Measurements from ENCODE around the gene RASL10B. TPM values are rescaled to one million over a fixed set of nuclear protein-coding genes. Genes with fewer than 3 reads are reported as not detected.
A peak's percentile ranks its signal among the peaks of the same experiment; 100 is the strongest.

RASL10B gene
- total RNA-seq (2022) (0.09 and 0.10 TPM in 2 replicates), Bru-seq, nascent RNA (percentile 35 among the genes with signal in this experiment), BruChase-seq, experiment 1, labeled RNA remaining after a 6-hour chase (percentile 29 among the genes with signal in this experiment), BruChase-seq, experiment 2, labeled RNA remaining after a 2-hour chase (percentile 24 among the genes with signal in this experiment)
- long read RNA-seq: 0 reads

GRCh38 chr17:35731239-35731916 lies at the start of gene RASL10B:
Gene RASL10B (plus strand): TSS chr17:35731639. CDS start chr17:35735185, 3,546 bp downstream.
- H3K4me3 Mint-ChIP-seq (ENCODE audit: unreplicated experiment): peak within 1 kb of the TSS; percentile 50
- ChIA-PET CTCF (interaction anchor here (0.7 to 11.3 kb wide), 4 partner anchors 8 to 118 kb away, joined by 3 to 81 read pairs (median 5); no protein-coding TSS in a partner anchor), POLR2A (interaction anchor here (1.2 to 1.7 kb wide), 2 partner anchors 14 to 19 kb away, joined by 3 read pairs; no protein-coding TSS in a partner anchor)
- TF ChIP-seq, protein P1, sequence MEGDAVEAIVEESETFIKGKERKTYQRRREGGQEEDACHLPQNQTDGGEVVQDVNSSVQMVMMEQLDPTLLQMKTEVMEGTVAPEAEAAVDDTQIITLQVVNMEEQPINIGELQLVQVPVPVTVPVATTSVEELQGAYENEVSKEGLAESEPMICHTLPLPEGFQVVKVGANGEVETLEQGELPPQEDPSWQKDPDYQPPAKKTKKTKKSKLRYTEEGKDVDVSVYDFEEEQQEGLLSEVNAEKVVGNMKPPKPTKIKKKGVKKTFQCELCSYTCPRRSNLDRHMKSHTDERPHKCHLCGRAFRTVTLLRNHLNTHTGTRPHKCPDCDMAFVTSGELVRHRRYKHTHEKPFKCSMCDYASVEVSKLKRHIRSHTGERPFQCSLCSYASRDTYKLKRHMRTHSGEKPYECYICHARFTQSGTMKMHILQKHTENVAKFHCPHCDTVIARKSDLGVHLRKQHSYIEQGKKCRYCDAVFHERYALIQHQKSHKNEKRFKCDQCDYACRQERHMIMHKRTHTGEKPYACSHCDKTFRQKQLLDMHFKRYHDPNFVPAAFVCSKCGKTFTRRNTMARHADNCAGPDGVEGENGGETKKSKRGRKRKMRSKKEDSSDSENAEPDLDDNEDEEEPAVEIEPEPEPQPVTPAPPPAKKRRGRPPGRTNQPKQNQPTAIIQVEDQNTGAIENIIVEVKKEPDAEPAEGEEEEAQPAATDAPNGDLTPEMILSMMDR (IDR thresholded peaks at IDR 0.05; ENCODE audit: unreplicated experiment): no peak
- peaks cover 8% of the 10 kb centered on the region for H3K36me3 Mint-ChIP-seq (ENCODE audit: insufficient read depth, unreplicated experiment)
- BruUV-seq (replicated peaks): no TSS peak
- intact Hi-C loops (cut with micrococcal nuclease): no loop called here
- H3K27ac Mint-ChIP-seq (ENCODE audit: low read depth, unreplicated experiment): no peak within 1 kb of the TSS
- DNase-seq (ENCODE audit: unreplicated experiment): no peak
- H3K27me3 Mint-ChIP-seq (ENCODE audit: insufficient read depth, unreplicated experiment): no peaks in the 10 kb centered on the region
- H3K4me1 Mint-ChIP-seq (ENCODE audit: insufficient read depth, unreplicated experiment): peaks cover 16% of the 10 kb centered on the region
- H3K9me3 Mint-ChIP-seq (ENCODE audit: unreplicated experiment): no peaks in the 10 kb centered on the region

DNA sequence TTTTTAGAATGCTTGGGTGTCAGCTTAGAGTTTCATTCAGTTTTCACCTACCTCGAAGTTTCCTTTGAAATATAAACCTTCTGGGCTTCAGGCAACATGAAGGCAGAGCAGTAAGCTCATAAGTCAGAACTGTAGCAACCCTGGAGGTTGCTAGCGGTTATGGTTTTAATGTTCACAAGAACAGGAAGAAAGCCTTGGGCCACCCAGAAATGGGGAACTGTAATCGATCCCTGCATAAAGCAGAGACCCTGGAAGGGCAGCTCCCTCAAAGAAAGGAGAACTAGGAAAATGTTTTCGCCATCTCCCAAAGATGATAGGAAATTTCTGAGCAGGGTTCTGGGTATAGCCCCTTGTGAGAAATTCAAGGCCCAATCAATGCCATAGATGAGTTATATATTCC lies 47.8 kb upstream of the RASL10B start:
- H3K4me3 Mint-ChIP-seq (ENCODE audit: unreplicated experiment): no peak overlapping the region
- ChIA-PET CTCF (interaction anchor here (0.6 to 0.8 kb wide), 2 partner anchors 78 to 122 kb away, joined by 4 to 5 read pairs; no protein-coding TSS in a partner anchor), POLR2A (interaction anchor here (0.7 kb wide), 2 partner anchors 9 to 12 kb away, joined by 3 read pairs; no protein-coding TSS in a partner anchor)
- H3K27me3 Mint-ChIP-seq (ENCODE audit: insufficient read depth, unreplicated experiment): no peaks in the 10 kb centered on the region
- DNase-seq (ENCODE audit: unreplicated experiment): no peak
- TF ChIP-seq, protein P1 (IDR thresholded peaks at IDR 0.05; ENCODE audit: unreplicated experiment): no peak
- H3K4me1 Mint-ChIP-seq (ENCODE audit: insufficient read depth, unreplicated experiment): peaks cover 4% of the 10 kb centered on the region
- H3K27ac Mint-ChIP-seq (ENCODE audit: low read depth, unreplicated experiment): no peak overlapping the region
- intact Hi-C loops (cut with micrococcal nuclease): no loop called here
- H3K36me3 Mint-ChIP-seq (ENCODE audit: insufficient read depth, unreplicated experiment): peaks cover 65% of the 10 kb centered on the region
- BruUV-seq (replicated peaks): no TSS peak
- no peaks in the 10 kb centered on the region for H3K9me3 Mint-ChIP-seq (ENCODE audit: unreplicated experiment)

DNA sequence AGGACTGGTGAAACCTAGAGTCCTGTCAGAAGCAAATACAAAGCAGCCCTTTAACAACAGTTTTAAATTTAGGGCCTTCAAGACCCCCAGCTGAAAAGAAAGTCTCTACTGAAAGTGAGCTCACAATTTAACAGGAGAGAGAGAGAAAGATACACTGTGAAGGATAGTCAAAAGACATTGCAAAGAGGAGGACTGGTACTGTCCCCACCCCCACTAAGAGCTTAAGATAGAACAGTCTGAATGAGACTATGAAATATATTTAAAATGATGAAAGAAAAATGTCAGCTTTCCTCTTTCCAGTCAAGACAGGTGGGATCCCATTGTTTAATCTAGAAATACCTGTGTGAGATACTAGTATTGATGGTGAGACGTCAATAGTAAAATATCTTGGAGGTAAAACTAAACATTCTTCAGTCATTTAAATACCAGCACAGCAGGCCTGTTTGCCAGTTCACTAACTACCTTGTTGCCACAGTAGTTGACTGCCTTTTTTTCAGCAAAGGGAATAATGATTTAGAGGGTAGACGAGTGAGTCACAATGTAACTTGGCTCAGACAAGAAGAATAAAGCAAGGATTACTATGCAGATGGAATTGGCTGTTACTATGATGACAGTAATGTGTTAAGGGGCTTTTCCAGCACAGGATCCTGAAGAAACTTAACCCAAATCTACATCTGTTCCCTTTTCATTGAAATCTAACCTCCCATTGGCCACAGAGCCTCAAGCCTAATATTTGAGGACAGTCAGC lies 47.2 kb upstream of the RASL10B start:
- TF ChIP-seq, protein P1 (IDR thresholded peaks at IDR 0.05; ENCODE audit: unreplicated experiment): no peak
- Mint-ChIP-seq H3K4me3 (ENCODE audit: unreplicated experiment) (no peak overlapping the region), H3K9me3 (ENCODE audit: unreplicated experiment) (no peaks in the 10 kb centered on the region), H3K4me1 (ENCODE audit: insufficient read depth, unreplicated experiment) (peaks cover 4% of the 10 kb centered on the region), H3K27me3 (ENCODE audit: insufficient read depth, unreplicated experiment) (no peaks in the 10 kb centered on the region), H3K27ac (ENCODE audit: low read depth, unreplicated experiment) (no peak overlapping the region), H3K36me3 (ENCODE audit: insufficient read depth, unreplicated experiment) (peaks cover 65% of the 10 kb centered on the region)
- ChIA-PET CTCF (interaction anchor here (0.6 to 1.4 kb wide), 3 partner anchors 47 to 1878 kb away, joined by 3 to 4 read pairs (median 4); no protein-coding TSS in a partner anchor), POLR2A (interaction anchor here (0.7 kb wide), 1 partner anchor 8 kb away, joined by 3 read pairs; no protein-coding TSS in a partner anchor)
- BruUV-seq (replicated peaks): no TSS peak
- intact Hi-C loops (cut with micrococcal nuclease): no loop called here
- peak; percentile 9 for DNase-seq (ENCODE audit: unreplicated experiment)

Data from MCF 10A (cell line).